ENCODE data around the gene STK11. TPM values are rescaled to one million over a fixed set of nuclear protein-coding genes. Genes with fewer than 3 reads are reported as not detected.
A peak's percentile ranks its signal among the peaks of the same experiment; 100 is the strongest.

The STK11 gene
- total and polyA plus RNA-seq, 12 donors: 37.8 to 148 (median 93.7) TPM

- no peak for DNase-seq
- H3K27me3 ChIP-seq: no peaks in the 10 kb centered on the region
- H3K9me3 ChIP-seq (replicated peaks in 1 of 3): no peaks in the 10 kb centered on the region
- H3K4me1 ChIP-seq (replicated peaks in 1 of 2): peaks cover 7 to 40% of the 10 kb centered on the region in 2 donors
- peak overlapping the region in 1 of 5 donors; percentile 66 for H3K27ac ChIP-seq
- 78 to 100% (median 84%) methylated on average over 2 to 14 of the region's 14 CpGs for WGBS, 4 donors
- TF ChIP-seq POLR2A (IDR thresholded peaks at IDR 0.05): no peak
- TF ChIP-seq CTCF (IDR thresholded peaks at IDR 0.05): no peak
- H3K4me3 ChIP-seq: no peak overlapping the region
- H3K36me3 ChIP-seq (replicated peaks in 1 of 2): peaks cover 0 to 70% of the 10 kb centered on the region in 2 donors
- intact Hi-C loops (cut with DNase I): no loop called here
Observed at GRCh38 chr19:1222394-1222793, 16.8 kb downstream of the STK11 start.

GRCh38 chr19:1223018-1223855 is 17.7 kb downstream of the STK11 start:
- peak in 4 of 7 donors; percentile 59 to 80 (median 66) for DNase-seq
- Histone ChIP-seq H3K36me3 (replicated peaks in 1 of 2) (peaks cover 0 to 79% of the 10 kb centered on the region in 2 donors), H3K27me3 (no peaks in the 10 kb centered on the region), H3K27ac (peak overlapping the region in 1 of 5 donors; percentile 66), H3K9me3 (replicated peaks in 1 of 3) (no peaks in the 10 kb centered on the region), H3K4me1 (replicated peaks in 1 of 2) (peaks cover 7 to 32% of the 10 kb centered on the region in 2 donors), H3K4me3 (no peak overlapping the region)
- intact Hi-C loops (cut with DNase I): no loop called here
- 58 to 73% (median 66%) methylated on average over 17 to 48 of the region's 48 CpGs; no CpG with 5 or more reads in 1 of the 4 donors for WGBS, 4 donors
- TF ChIP-seq CTCF (IDR thresholded peaks at IDR 0.05) (peak in 5 of 6 experiments; percentile 32 to 42 (median 42)), POLR2A (IDR thresholded peaks at IDR 0.05) (no peak)

GRCh38 chr19:1224047-1224825 is 18.7 kb downstream of the STK11 start:
- Histone ChIP-seq H3K36me3 (replicated peaks in 1 of 2) (peaks cover 0 to 79% of the 10 kb centered on the region in 2 donors), H3K27ac (no peak overlapping the region), H3K9me3 (replicated peaks in 1 of 3) (no peaks in the 10 kb centered on the region), H3K27me3 (no peaks in the 10 kb centered on the region), H3K4me3 (no peak overlapping the region), H3K4me1 (replicated peaks in 1 of 2) (peaks cover 7 to 25% of the 10 kb centered on the region in 2 donors)
- no peak for TF ChIP-seq POLR2A (IDR thresholded peaks at IDR 0.05)
- no peak for TF ChIP-seq CTCF (IDR thresholded peaks at IDR 0.05)
- 93% methylated on average over 16 of the region's 16 CpGs; no CpG with 5 or more reads in 2 of the 4 donors for WGBS, 4 donors
- intact Hi-C loops (cut with DNase I): no loop called here
- DNase-seq: no peak

GRCh38 chr19:1224847-1225246 is 19.3 kb downstream of the STK11 start:
- 88 to 92% (median 89%) methylated on average over 4 to 16 of the region's 16 CpGs for WGBS, 4 donors
- Histone ChIP-seq H3K27me3 (no peaks in the 10 kb centered on the region), H3K4me3 (no peak overlapping the region), H3K27ac (no peak overlapping the region), H3K4me1 (replicated peaks in 1 of 2) (peaks cover 7 to 25% of the 10 kb centered on the region in 2 donors), H3K9me3 (replicated peaks in 1 of 3) (no peaks in the 10 kb centered on the region), H3K36me3 (replicated peaks in 1 of 2) (peaks cover 0 to 78% of the 10 kb centered on the region in 2 donors)
- no peak for TF ChIP-seq CTCF (IDR thresholded peaks at IDR 0.05)
- TF ChIP-seq POLR2A (IDR thresholded peaks at IDR 0.05): no peak
- DNase-seq: no peak
- intact Hi-C loops (cut with DNase I): no loop called here
